NCI-H2227 (cell line): Measurements from ENCODE around the gene KCNJ14.

Experiments used
- DNase-seq: peaks from one replicate; lab custom pipeline; 2025; ENCODE audit not compliant: unreplicated experiment; lab: John Stamatoyannopoulos, UW

KCNJ14 gene

DNA sequence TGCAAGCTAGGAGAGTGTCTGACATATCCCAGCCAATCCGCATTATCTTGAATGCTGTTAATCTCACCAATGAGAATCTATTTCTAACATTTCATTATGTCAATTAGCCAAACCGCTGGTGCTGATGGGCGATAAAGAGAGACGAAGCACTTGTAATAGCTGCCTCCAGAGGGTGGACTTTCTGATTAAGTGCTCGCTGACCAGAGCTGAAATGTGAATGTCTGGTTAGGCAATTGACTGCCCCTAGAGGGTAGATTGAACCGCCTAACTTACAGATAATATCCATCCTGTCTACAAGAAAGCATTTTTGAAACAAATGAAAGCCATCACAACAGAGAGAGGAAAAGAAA lies 10.1 kb upstream of the KCNJ14 start:
- peak; percentile 71 for DNase-seq

GRCh38 chr19:48445606-48446481 lies 9.5 kb upstream of the KCNJ14 start, which contains the start of gene GRWD1:
Gene GRWD1 (plus strand): TSS chr19:48445983. CDS start chr19:48446006, 23 bp downstream.
- peak; percentile 95 for DNase-seq

- no peak for DNase-seq
Measured at GRCh38 chr19:48446579-48446978, 8.8 kb upstream of the KCNJ14 start.

DNA sequence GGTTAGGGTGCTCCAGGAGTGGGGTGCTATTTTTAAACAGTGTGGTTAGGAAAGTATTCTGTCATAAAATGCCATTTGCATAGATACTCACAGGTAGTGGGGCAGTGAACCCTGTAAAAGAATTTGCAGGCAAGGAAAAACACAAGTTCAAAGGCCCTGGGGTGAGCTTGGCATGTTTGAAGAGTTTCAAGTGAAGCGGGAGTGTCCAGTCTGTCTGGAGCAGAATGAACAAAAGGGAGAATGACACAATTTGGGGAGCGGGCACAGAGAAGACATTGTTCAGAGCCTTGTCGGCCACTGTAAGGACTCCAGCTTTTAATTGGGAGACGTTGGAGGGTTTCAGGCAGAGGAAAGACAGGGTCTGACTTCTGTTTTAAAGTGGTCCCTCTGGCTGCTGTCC lies 6.8 kb upstream of the KCNJ14 start:
- no peak for DNase-seq

GRCh38 chr19:48450441-48450840 lies 4.9 kb upstream of the KCNJ14 start:
- no peak for DNase-seq

DNA sequence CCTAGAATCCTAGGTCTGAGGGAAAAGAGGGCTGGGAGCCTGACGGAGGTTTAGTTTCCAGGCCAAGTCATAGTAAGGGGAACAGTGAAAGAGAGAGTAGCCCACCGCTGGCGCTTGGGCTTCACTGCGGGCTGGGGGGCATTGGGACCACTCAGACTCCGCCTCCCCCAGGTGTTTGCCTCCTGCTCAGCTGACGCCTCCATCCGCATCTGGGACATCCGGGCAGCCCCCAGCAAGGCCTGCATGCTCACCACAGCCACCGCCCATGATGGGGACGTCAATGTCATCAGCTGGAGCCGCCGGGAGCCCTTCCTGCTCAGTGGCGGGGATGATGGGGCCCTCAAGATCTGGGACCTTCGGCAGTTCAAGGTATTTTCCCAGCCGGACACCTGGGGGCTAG lies 4.5 kb upstream of the KCNJ14 start:
- DNase-seq = no peak

DNA sequence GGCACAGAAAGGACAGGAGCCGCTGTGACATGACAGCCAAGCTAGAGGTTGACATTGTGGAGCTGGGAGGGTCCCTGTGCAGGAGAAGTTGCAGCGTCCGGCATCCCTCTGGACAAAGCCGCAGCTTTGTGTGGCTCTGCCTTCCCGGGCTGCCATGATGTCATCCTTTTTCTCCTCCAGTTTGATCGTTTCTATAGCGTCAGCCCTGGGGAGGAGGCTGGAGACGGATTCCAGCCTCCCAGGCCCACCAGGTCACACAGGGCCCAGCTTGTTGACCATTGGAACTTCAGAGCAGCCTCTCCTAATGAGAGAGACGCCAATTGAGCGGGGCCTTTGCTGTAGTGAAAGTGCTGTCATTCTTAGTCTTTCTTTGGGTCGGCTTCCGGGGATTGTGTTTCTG lies 3.8 kb upstream of the KCNJ14 start:
- DNase-seq = no peak

DNA sequence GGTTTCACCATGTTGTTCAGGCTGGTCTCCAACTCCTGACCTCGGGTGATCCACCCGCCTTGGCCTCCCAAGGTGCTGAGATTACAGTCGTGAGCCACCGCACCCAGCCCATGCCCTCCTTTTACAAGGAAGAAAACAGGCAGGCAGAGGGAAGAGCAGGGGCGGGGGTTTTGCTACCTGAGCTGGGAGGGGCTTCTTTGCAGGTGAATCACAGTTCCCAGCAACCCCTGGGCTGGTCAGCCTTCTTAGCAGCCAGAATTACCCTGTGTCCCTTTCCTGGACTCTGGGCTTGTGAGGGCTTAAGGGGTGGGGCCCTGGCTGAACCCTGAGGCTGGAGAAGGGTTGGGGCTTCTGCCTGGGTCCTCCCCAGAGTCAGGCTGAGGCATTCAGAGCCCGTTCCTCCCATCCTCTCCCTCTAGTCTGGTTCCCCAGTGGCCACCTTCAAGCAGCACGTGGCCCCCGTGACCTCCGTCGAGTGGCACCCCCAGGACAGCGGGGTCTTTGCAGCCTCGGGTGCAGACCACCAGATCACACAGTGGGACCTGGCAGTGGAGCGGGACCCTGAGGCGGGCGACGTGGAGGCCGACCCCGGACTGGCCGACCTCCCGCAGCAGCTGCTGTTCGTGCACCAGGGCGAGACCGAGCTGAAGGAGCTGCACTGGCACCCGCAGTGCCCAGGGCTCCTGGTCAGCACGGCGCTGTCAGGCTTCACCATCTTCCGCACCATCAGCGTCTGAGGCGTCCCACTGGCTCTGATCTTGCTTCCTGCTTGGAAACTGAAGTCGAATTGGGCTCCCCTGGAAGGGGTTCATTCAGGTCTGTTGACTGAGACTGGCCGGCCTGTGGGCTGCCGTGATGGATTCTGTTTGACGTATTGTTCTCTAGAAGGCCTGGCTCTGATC lies 2.8 kb upstream of the KCNJ14 start:
- no peak for DNase-seq

DNA sequence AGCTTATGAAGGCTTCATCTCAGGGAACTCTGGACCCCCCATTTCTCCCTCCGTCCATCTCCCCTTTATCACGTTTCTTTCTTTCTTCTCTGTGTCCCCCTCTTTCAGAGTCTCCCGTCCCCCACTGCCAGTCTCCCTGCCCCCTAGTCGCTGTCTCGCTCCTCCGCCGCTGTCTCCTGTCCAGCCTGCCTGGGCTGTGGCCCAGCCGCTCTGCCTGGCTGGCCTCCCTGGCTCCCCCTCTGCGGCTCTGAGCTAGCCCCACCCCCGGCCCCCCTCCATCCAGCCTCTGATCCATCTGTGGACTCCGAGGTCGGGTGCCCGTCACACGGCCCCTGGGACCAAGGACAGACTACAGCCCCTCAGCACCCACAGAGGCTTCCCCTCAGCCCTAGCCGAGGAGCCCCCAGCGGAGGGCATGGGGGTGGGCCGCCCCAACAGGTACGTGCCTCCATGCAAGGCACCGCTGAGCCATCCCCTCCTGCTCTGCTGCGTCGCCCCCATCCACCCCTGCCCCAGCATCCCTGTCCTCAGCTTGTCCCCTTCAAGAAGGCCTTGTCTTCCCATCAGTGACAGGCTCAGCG lies 1.1 kb upstream of the KCNJ14 start:
- no peak for DNase-seq

DNA sequence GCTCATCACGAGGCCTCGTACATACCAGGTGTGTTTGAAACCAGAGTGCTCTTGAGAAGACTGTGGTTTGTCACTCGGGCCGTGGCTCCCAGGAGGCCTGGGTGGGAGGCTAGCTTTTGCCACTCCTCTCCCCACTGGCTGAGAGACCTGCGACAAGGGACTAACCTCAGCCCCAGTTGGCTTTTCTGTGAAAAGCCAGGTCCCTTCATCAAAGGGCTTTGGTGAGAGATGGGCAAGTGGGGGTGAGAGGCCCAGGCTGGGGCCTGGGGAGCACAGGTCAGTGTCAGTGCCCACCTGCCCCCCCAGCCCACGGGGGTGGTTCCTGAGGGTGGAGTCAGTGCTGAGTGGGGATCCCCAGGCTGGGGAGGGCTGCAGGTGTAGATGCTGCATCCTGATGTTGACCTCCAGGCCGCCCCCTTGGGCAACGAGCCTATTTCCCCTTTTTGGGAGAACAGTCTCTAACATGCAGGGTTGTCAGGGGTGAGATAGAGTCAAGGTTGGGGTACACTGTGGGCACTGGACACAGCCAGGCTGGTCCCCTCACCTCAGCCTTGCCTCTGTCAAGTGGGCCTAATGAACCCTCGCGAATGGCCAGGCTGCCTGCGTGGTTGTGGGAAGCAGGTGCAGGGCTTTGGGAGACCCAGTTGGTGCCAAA lies 661 bp downstream of the KCNJ14 start:
- no peak for DNase-seq

- no peak for DNase-seq
Measured at GRCh38 chr19:48456864-48457263, 1.5 kb downstream of the KCNJ14 start.

GRCh38 chr19:48458016-48458415 lies 2.6 kb downstream of the KCNJ14 start:
- no peak for DNase-seq

- DNase-seq = no peak
Measured at GRCh38 chr19:48461651-48461981, 6.2 kb downstream of the KCNJ14 start.

DNA sequence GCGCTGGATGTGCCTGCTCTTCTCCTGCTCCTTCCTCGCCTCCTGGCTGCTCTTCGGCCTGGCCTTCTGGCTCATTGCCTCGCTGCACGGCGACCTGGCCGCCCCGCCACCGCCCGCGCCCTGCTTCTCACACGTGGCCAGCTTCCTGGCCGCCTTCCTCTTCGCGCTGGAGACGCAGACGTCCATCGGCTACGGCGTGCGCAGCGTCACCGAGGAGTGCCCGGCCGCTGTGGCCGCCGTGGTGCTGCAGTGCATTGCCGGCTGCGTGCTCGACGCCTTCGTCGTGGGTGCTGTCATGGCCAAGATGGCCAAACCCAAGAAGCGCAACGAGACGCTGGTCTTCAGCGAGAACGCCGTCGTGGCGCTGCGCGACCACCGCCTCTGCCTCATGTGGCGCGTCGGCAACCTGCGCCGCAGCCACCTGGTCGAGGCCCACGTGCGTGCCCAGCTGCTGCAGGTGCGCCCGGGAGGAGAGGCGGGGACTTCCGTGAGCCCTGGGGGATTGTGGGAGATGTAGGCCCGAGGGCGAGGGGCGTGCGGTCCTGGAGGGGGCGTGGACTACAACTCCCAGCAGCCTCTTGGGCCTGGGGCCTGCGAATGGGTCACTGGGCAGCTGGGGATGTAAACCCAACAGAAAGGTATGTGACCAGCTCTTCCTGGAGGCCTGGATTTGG lies 6.7 kb downstream of the KCNJ14 start:
- DNase-seq = no peak

DNA sequence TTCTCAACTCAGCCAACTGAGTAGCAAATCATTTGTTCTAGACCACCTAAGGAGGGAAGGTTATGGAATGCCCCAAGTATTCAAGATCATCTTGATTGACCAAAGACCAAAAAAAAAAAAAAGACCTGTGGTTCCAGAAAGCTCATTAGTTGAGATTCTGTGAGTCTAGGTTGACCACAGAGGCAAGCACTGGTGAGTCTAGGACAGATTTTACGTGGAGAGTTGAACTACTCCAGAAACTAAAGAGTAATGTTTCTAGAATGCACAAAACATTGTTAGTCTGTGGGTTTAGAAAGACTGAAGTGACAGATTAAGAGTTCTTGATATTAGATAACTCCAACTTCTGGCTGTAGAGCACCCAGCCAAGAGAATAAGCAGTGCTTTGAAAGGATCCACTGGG lies 9.8 kb downstream of the KCNJ14 start:
- no peak for DNase-seq

DNA sequence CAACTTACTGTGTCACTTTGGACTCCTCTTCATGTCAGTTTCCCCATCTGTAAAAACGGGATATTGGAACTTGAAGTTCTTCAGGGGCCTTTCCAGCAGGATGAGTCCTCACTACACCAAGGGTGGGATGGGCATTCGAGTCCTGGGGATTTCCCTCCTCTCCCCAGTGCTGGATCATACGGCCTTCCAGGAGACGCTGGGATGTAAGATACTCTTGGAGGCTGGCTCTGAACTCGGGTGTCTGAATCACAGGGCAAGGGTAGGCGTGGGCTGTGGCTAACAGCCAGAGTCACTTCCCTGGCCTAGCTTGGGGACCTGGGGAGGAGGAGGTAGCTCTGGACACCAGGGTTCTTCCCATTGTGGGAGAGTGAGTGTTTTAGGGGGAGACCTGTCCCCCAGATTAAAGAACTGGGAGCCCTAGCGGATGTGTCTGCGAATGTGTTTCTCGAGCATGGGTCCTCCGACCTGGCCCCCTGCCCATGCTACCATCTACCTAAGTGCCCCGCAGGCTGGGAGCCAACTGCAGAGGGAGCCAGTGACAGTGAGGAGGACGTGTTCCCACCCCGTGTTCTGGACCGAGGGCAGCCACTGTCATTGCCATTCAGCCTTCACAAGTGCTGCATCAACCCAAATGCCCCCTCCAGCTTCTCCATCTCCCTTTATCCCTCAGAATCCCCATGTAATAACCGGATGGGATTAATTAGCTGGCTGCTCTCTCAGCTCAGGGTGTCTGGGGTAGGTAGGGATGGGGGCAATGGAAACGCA lies 11.4 kb downstream of the KCNJ14 start:
- no peak for DNase-seq

- peak; percentile 99 for DNase-seq
Measured at GRCh38 chr19:48468772-48469288, 13.5 kb downstream of the KCNJ14 start.

DNA sequence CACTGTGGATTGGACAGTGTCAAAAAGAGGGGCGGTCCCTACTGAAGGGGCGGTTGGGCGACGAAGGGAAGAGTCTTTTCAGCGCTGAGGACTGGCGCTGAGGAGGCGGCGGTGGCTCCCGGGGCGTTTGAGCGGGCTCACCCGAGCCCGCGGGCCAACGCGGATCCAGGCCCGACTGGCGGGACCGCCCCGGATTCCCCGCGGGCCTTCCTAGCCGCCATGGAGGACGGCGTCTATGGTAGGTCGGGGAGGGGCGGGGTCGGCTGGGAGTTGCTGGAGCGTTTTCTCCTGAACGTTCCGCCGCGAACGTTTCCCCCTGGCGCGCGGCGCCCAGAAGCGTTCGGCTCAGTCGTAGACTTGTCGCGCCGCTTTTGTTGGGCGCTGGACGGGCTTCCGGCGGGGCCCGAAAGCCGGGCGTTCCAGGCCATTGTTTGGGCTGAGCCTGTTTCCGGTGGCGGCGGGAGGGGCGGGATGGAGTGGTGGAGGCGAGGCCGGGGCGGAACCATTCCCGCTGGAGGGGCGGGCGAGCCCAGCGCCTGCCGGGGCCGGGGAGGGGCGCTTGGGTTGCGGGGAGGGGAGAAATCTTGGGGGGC lies 14.0 kb downstream of the KCNJ14 start, which contains the start of gene CYTH2:
TSS of gene CYTH2 (plus strand) at position 81 of the 593 bp plus-strand sequence. CDS start at position 220, 139 bp downstream.
- peak; percentile 82 for DNase-seq
